ENCODE measurements around the gene RANBP3.

The RANBP3 gene

DNA sequence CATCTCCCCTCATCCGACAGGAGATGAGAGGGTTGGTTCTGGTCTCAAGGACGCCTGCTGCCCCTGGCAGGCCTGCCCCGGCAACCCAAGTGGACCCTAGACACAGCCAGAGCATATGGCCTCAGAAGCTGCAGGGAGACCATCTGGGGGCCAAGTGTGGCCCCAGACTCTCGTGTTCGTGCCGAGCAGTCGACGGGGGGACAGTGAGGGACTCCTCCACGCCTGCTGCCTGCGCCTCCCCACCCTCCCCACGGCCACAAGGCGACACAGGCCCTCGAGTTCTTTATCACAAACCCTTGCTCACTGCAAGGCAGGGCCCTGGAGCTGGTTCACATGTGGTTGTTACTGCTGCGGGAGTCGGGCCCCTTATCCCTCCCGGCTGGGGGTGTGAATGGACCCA lies 54.6 kb downstream of the RANBP3 start:
- no peak for DNase-seq

DNA sequence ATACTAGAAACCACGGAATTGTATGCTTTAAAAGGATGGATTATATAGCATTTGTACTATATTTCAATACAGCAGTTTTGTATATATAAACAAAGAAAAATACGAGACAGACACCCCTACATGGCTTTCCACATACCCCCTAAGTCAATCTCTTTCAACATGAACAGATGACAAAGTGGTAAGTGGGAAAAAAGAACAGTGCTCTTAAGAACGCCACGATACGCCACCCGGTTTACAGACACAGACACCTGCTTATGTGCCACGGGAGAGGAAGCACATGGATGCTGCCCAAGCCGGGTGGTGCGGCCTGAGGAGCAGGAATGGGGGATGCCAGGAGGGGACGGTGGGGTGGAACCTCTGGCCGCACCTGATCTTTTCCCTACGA lies 55.8 kb downstream of the RANBP3 start:
- no peak for DNase-seq

DNA sequence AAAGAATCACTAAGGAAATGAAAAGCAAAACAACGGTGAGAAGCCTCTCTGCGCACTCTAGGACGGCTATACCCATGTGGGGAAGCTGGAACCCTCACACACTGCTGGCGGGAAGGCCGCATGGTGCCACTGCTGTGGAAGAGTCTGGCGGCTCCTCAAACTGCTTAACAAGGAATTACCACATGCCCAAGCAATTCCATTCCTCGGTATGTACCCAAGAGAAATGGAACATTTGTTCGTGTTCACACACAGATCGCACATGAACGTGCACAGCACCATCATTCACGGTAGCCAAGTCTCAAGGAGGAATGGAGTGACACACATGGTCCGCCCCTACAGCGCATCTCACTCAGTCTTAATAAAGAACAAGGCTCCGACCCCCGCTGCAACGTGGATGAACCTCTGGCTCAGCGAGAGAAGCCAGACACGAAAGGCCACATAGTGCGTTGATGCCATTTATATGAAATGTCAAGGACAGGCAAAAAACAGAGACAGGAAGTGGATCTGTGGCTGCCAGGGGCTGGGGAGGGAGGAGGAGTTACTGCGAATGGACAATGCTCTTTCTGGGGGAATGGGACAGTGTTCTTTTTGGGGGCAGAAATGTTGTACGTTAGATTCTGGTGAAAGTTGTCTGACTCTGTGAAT lies 56.3 kb downstream of the RANBP3 start:
- DNase-seq = no peak

GRCh38 chr19:5918463-5919079 lies 59.4 kb downstream of the RANBP3 start:
- DNase-seq = no peak

DNA sequence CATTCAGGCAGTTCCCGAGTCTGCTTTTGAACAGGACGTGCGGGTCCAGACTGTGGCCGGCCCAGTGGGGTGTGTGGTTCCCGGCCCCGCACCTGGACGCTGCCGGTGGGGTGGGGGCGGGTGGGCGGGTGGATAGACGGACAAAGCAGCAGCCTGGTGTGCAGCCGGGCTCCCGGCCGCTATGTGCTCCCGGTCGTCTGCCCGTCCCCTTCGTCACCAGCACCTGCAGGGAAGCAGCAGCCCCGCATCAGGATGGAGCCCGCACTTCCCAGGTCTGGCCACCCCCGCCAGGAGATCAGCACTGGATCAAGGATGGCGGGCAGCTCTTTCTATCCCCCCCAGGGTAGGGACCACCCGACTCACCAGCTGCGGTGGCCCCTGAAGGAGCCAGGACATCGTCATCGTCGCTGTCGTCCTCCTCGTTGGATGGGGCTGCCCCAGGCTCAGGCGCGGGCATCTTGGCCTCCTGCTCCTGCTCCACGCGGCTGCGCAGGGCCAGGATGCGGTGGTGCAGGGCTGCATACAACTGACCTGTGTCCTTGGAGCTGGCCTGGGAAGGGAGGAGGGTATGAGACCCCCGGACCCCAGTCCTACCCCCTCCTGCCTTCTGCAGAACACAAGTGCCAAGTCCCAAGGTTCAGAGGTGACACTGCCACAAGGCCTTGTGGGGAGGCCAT lies 60.4 kb downstream of the RANBP3 start:
- DNase-seq = no peak

DNA sequence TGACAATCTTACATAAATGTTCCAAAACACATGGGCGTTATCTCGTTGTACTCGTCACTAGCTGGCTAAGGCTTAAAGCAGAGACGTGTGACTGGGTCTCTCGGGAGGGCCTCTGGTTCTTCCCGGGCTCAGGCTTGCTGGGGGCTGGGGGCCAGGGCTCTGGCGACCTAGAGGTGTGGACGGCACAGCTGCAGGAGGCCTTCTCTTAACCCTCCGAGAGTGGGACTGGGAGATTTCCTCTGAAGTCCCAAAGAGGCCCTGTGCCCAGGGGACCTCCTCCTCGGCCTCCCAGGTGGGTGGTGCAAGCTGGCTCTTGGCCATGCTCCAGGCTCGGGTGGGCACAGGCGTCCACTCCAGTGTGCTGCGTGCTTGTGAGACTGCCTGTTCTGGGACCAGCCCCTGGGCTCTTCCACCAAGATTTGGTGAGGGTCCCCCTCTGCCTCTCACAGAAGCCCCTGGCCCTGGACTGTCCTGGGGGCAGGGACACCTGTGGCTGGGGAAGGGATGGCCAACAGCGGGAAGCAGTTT lies 61.7 kb downstream of the RANBP3 start:
- no peak for DNase-seq

DNA sequence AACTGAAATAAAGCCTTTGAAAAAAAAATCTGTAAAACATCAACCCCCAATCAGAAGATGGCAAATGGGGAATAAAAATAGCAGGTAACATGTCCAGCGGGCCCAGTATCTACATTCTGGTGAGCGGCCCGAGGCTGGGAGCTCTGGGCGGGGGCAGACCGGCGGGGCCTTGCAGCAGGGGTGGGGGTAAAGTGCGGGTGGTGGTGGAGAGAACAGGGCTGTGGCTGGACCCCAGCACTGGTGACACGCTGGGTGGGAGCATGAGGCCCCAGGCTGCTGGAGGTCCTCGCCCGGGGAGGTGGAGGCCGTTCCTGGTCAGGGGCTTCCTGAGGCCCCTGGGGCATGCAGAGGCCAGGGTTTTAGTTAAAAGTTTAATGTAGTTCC lies 62.2 kb downstream of the RANBP3 start:
- DNase-seq = no peak

DNA sequence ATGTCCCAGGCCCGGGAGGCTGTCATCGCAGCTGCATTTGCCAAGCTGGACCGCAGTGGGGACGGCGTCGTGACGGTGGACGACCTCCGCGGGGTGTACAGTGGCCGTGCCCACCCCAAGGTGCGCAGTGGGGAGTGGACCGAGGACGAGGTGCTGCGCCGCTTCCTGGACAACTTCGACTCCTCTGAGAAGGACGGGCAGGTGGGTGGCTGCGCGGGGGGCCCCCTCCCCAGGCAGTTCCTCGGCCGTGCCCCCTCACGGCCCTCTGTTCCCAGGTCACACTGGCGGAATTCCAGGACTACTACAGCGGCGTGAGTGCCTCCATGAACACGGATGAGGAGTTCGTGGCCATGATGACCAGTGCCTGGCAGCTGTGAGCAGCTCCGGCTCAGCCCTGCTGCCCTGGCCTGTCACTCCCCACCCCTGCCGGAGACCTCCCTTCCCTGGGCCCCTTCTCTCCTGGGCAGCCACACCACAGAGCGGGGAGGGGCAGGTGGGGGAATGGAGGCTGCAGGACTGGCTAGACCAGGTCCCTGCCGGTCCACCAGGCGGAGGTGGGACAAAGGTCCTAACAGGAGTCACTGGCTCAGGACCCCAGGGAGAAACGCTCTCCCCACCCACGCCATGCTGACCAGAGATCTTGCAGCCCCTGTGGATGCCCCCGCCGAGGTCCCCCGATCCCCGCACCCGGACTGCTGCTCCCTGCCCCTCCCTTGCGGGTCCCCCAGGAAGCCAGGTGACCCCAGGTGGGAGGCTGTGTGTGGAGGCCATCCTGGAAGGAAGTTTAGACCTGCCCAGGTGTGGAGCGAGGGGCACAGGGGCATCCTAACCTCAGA lies 62.8 kb downstream of the RANBP3 start:
- no peak for DNase-seq

DNA sequence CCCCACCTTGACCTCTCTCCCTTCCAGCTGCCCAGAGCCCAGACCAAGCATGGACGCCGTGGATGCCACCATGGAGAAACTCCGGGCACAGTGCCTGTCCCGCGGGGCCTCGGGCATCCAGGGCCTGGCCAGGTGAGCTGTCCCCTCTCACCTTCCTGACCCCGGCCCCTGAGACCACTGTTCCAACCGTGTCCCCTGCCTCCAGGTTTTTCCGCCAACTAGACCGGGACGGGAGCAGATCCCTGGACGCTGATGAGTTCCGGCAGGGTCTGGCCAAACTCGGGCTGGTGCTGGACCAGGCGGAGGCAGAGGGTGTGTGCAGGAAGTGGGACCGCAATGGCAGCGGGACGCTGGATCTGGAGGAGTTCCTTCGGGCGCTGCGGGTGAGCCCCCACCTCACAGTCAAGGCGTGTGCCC lies 63.6 kb downstream of the RANBP3 start:
- no peak for DNase-seq

DNA sequence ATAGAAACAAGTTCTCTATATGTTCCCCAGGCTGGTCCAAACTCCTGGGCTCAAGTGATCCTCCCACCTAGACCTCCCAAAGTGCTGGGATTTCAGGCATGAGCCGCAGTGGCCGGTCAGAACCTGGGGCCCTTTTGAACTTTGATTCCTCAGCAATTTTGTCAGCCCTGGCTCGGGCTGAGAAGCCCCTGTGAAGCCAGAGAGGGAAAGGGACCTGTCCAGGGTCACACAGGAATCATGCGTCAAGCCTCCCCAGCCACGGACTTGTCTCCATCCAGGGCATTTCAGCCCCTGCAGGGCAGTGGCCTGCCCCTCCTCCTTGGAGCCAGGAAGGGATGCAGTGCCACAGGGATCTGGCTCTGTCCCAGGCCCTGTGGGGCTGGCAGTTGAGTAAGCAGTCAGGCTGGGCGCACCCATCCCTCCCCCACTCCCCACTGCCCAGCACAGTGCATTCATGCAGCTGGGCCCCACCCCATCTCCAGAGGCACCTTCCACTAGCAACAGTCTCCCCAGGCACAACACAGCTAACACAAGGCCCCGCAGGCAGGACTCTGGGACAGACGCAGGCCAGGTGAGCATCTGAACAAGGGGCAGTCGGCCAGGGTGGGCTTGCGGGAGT lies 64.1 kb downstream of the RANBP3 start, which contains the start of gene CAPS:
Gene CAPS, plus strand, starts transcription at position 516 of the 619 bp plus-strand sequence. CDS start 153 bp downstream, outside the sequence.
- DNase-seq = no peak

DNA sequence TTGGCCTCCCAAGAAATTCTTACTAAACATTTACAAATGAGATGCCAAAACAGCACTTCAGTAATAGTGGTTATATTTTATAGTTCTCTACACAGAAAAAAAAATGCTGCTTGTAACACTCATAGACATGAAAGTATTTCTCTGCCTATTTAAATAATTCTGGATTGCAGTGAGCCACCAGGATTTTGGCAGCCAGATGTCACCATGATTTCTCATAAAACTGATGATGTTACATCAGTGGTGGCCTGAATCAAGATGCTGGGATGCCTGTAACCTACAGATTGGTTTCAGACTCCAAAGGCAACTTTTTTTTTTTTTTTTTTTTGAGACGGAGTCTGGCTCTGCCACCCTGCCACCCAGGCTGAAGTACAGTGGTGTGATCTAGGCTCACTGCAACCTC lies 66.6 kb downstream of the RANBP3 start:
- DNase-seq = no peak

DNA sequence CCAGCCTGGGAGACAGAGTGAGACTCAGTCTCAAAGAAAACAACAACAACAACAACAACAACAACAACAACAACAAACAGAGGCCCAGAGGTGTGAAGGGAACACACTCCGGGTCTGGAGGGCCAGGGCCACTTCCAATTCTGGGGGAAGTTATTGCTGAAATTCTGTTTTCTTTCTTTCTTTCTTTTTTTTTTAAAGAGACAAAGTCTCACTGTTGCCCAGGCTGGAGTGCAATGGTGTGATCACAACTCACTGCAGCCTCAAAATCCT lies 67.4 kb downstream of the RANBP3 start:
- no peak for DNase-seq

DNA sequence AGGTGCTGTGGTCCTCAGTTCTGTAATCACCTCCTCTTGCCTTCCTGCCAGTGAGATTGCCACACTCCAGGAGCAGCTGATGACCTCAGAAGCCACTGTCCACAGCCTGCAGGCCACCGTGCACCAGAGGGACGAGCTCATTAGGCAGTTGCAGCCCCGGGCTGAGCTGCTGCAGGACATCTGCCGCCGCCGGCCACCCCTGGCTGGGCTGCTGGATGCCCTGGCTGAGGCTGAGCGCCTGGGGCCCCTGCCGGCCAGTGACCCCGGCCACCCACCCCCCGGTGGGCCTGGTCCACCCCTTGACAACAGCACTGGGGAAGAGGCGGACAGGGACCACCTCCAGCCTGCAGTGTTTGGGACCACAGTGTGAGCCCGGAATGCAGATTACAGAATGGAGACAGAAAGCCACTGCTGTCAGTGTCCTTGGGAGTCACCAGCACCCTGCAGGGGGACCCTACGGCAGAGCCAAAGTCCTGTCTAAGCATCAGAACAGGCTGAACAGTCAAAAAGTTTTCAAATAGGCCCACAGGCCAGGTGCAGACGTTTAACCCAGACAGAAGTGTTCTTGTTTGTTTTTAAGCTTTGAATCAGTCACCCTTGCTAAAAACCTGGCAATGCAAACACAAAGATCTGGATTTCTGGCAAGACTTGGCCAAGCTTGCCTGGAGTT lies 69.0 kb downstream of the RANBP3 start:
- no peak for DNase-seq

- DNase-seq = no peak
These were observed 70.7 kb downstream of the RANBP3 start for GRCh38 chr19:5907241-5907640.

GRCh38 chr19:5905114-5905778 lies 72.7 kb downstream of the RANBP3 start:
- DNase-seq = no peak

DNA sequence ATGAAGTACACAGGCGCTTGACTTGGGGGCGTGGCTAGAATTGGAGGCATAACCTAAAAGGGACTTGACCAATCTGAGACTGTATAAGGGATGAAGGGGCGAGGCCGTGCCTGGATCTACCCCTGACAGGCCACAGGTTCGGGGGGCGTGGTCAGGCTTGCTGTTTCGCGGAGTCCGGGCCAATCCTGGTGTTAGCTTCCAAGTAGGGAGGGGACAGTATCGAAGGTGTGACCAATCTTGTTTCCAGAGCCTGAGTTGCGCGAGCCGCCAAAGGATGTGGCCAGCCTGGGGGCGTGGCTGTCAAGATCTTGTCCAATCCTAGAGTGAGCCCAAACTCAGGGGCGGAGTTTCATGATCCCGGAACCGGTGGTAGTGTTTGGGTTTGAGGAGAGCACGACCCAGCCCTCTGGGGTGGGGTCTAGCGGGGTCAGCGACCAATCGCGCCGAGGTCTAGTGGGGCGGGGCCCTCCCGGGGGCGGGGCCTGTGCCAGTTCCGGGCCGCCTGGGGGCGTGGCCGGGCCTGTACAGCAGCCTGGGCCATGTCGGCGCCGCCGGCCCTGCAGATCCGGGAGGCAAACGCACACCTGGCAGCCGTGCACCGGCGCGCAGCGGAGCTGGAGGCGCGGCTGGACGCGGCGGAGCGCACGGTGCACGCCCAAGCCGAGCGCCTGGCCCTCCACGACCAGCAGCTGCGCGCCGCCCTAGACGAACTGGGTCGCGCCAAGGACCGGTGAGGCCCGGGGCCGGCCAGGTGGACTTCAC lies 73.4 kb downstream of the RANBP3 start, which contains the start of gene VMAC:
Gene VMAC, plus strand, starts transcription at position 521 of the 762 bp plus-strand sequence. Its CDS starts 19 bp downstream, at position 540.
- peak; percentile 100 for DNase-seq

- DNase-seq = peak; percentile 99 to 100
These were observed 74.2 kb downstream of the RANBP3 start, which contains the start of gene NDUFA11 for GRCh38 chr19:5903624-5904351. Gene NDUFA11, minus strand, starts transcription at chr19:5903790. Its CDS starts 82 bp downstream, at chr19:5903708.

DNA sequence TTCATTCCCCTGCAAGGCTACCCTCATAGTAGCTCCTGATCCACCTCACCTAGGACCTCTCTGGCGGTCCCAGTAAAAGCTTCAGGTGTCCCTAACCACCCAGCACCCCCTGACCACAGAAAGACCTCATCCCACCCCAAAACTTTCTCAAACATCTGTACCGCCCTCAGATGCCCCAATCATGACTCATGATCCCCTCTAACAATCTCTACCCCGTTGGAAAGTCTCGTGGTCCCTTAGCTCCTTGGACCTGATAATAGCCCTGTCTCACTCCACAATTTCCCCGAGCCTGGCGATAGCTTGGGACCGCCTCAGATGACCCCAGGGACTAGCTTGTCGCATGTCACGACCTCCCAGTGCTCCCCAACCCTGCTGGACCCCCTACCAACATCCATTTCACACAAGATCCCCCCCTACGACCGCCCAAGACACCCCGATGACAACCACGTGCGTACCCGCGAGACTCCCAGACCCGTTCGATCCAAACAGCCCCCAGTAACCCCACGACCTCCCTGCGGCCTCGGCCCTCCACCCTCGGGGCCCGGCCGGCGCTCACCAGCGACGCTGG lies 74.8 kb downstream of the RANBP3 start:
- DNase-seq = no peak

DNA sequence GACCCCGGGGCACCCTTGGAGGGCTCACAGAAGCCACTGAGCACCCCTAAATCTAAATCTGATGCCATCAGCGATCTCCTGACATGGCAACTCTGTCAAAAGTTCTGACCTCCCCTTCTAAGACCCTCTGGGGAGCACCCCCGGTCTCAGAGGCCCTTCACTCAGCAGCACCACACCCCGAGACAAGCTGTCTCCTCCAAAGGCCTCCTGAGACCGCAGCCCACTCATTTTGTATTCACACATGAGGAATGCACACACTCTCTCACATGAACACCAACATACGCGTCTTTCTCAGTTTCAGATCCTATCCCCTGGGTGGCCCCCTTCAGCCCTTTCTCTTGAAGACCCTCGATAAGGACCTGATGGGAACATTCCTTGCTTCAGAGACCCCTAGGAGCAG lies 77.0 kb downstream of the RANBP3 start:
- no peak for DNase-seq
